K562 treated with DMSO at 1 percent for 12 hours (cell line): ENCODE results near the gene NXN. TPM values are rescaled to one million over a fixed set of nuclear protein-coding genes. Genes with fewer than 3 reads are reported as not detected.

ENCODE experiments used
- total RNA-seq: library from RNA; unstranded; fragments of 300-600 nt; gene quantifications from 2 replicates; pipeline ENCODE4 v1.2.3, GENCODE V29; 2022; ENCODE audit not compliant: insufficient read depth

NXN gene
- 1.0 and 1.7 TPM in 2 replicates for total RNA-seq

GRCh38 chr17:979539-980405 lies at the start of gene NXN:
Gene NXN, minus strand, starts transcription at chr17:979776.

GRCh38 chr17:996554-997344 lies 17.2 kb upstream of the NXN start, which contains the start of gene TIMM22:
Gene TIMM22, plus strand, starts transcription at chr17:997129. Its CDS starts 14 bp downstream, at chr17:997143.

GRCh38 chr17:781805-782731 lies 197.5 kb downstream of the NXN start, which contains the start of the genes GLOD4 and MRM3:
Gene GLOD4, minus strand, starts transcription at chr17:782280. Its CDS starts 25 bp downstream, at chr17:782255.
Gene MRM3, plus strand, starts transcription at chr17:782353. Its CDS starts 26 bp downstream, at chr17:782379.

GRCh38 chr17:752002-752619 lies 227.5 kb downstream of the NXN start, which contains the start of gene GEMIN4:
Gene GEMIN4, minus strand, starts transcription at chr17:752264. Its CDS starts 122 bp downstream, at chr17:752142.

Other genes starting within 250 kb of the NXN start
- gene TLCD3A, start 247.2 kb downstream of the NXN start, total RNA-seq, result 5.0 and 8.6 TPM in 2 replicates
- gene GEMIN4, start 227.5 kb downstream of the NXN start, total RNA-seq, result 8.3 and 20.1 TPM in 2 replicates
- gene GLOD4, start 197.5 kb downstream of the NXN start, total RNA-seq, result 26.4 and 33.4 TPM in 2 replicates
- gene MRM3, start 197.4 kb downstream of the NXN start, total RNA-seq, result 11.4 and 15.5 TPM in 2 replicates
- 5.3 and 7.5 TPM in 2 replicates for gene TIMM22, start 17.4 kb upstream of the NXN start, total RNA-seq
- gene ABR, start 200.2 kb upstream of the NXN start, total RNA-seq, result 0.83 and 2.8 TPM in 2 replicates